Right atrium auricular region (tissue), 2 donors: Measurements from ENCODE around the gene PADI1. TPM values are rescaled to one million over a fixed set of nuclear protein-coding genes. Genes with fewer than 3 reads are reported as not detected.

Experiments
- DNase-seq: peaks from one replicate; pipeline ENCODE4 v3.0.0-alpha.2; 2019; ENCODE audit warnings: low spot score
- H3K27ac ChIP-seq, 2 donors: fragments of 200-600 bp; sonication (generic); 1 replicate in 1 of 2; 2 replicates in 1 of 2; pipeline ENCODE4 v1.5.1; 2016 to 2019
- H3K27me3 ChIP-seq, 2 donors: fragments of 200-600 bp; sonication (generic); one replicate each; pipeline versions ENCODE4 v1.5.1 to v1.6.0; 2017 to 2019
- H3K36me3 ChIP-seq: fragments of 200-600 bp; sonication (generic); one replicate; pipeline ENCODE4 v1.5.1; 2016
- H3K4me1 ChIP-seq, 2 donors: fragments of 200-600 bp; sonication (generic); one replicate each; pipeline versions ENCODE4 v1.5.1 to v1.6.0; 2017 to 2019
- H3K4me3 ChIP-seq, 2 donors: fragments of 200-600 bp; sonication (generic); 1 replicate in 1 of 2; 2 replicates in 1 of 2; pipeline ENCODE4 v1.5.1; 2017 to 2019; ENCODE audit warnings: mild to moderate bottlenecking in 1 of 2, moderate library complexity in 1 of 2
- H3K9me3 ChIP-seq, 2 donors: fragments of 200-600 bp; sonication (generic); one replicate each; pipeline ENCODE4 v1.5.1; 2019
- total RNA-seq, 2 donors: library from RNA; depleted of rRNA; stranded (reverse); fragments of >200 nt; gene quantifications; one replicate each; pipeline ENCODE4 v1.1.0, GENCODE V29; 2016
- TF ChIP-seq, protein P1 (sequence below), 2 donors: fragments of 200-600 bp; sonication (generic); IDR thresholded peaks; one replicate each; pipeline ENCODE4 v1.5.1; 2019; ENCODE audit warnings: antibody characterized with exemption in 2 of 2

The PADI1 gene, protein sequence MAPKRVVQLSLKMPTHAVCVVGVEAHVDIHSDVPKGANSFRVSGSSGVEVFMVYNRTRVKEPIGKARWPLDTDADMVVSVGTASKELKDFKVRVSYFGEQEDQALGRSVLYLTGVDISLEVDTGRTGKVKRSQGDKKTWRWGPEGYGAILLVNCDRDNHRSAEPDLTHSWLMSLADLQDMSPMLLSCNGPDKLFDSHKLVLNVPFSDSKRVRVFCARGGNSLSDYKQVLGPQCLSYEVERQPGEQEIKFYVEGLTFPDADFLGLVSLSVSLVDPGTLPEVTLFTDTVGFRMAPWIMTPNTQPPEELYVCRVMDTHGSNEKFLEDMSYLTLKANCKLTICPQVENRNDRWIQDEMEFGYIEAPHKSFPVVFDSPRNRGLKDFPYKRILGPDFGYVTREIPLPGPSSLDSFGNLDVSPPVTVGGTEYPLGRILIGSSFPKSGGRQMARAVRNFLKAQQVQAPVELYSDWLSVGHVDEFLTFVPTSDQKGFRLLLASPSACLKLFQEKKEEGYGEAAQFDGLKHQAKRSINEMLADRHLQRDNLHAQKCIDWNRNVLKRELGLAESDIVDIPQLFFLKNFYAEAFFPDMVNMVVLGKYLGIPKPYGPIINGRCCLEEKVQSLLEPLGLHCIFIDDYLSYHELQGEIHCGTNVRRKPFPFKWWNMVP
- not detected for total RNA-seq

DNA sequence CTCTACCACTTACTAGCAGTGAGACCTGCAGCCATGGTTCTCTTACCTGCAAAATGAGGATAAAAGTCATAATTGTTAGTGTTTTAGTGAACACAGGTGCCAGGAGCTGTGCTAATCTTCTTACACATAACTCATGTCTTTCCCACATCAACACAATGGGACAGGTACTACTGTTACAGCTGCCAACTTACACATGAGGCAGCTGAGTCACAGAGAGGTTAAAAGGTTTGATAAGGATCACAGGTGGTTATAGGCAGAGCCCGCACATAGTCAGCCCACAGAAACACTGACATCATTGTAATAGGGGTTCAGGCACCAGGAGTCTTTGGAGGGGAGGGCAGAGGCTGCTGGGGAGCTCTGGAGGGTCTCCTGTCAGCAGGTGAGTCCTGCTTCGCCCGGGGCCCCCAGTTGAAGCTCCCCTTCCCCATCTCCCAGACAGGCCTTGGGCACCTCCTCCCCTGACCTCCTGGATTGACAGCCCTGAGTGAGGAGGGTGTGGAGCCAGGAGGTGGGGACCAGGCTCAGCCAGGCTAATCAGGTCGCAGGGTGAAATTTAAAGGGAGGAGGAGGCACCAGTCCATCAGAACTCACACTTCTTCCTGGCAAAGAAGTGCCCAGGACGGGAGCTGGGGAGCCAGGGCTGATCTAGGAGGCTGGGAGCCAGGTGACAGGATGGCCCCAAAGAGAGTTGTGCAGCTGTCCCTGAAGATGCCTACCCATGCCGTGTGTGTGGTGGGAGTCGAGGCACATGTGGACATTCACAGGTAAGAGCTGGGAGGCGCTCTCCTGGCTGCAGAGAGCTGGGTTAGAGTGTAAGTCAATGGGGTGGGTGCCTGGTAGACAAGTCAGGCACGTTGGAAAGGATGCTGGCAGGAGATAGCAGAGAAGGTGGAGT is at the start of gene PADI1:
Gene PADI1 (plus strand): TSS at position 583 of the 895 bp plus-strand sequence. CDS start 90 bp downstream, at position 673.
- Histone ChIP-seq H3K27me3 (no peaks in the 10 kb centered on the region), H3K4me1 (no peaks in the 10 kb centered on the region), H3K4me3 (no peak within 1 kb of the TSS), H3K9me3 (no peaks in the 10 kb centered on the region), H3K27ac (no peak within 1 kb of the TSS), H3K36me3 (no peaks in the 10 kb centered on the region)
- no peak for DNase-seq
- TF ChIP-seq, protein P1, sequence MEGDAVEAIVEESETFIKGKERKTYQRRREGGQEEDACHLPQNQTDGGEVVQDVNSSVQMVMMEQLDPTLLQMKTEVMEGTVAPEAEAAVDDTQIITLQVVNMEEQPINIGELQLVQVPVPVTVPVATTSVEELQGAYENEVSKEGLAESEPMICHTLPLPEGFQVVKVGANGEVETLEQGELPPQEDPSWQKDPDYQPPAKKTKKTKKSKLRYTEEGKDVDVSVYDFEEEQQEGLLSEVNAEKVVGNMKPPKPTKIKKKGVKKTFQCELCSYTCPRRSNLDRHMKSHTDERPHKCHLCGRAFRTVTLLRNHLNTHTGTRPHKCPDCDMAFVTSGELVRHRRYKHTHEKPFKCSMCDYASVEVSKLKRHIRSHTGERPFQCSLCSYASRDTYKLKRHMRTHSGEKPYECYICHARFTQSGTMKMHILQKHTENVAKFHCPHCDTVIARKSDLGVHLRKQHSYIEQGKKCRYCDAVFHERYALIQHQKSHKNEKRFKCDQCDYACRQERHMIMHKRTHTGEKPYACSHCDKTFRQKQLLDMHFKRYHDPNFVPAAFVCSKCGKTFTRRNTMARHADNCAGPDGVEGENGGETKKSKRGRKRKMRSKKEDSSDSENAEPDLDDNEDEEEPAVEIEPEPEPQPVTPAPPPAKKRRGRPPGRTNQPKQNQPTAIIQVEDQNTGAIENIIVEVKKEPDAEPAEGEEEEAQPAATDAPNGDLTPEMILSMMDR (IDR thresholded peaks at IDR 0.05), result no peak

DNA sequence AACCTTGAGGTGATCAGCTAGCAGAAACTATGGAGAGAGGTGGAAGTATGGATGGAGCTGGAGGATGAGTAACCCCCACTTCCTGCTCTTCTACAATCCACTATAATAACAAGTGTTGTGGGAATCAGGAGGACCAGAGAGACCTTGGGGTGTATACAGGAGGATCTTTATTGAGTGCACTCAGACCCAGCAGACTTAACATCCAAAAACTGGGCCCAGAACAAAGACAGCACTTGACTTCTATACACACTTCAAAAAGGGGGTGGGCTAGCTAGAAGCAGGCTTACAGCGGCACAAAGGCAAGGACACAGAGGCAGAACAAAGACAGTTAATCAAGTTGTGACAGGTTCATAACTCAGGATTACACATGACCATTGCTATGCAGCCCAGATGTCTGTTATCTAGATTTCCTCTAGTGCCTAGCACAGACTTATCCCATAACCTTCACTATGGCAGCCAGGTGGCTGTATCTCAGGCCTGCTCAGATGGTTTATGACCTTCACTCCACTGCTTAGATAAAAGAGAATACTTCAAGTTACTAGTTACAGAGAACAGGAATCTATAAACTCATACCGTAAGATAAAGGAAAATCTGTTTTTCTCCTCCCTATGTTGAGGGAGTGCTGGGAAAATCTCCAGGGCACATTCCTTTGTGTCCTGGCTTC is 49.5 kb upstream of the PADI1 start:
- Histone ChIP-seq H3K36me3 (no peaks in the 10 kb centered on the region), H3K9me3 (peaks cover 4 to 36% of the 10 kb centered on the region in 2 donors), H3K27ac (no peak overlapping the region), H3K27me3 (no peaks in the 10 kb centered on the region), H3K4me1 (no peaks in the 10 kb centered on the region), H3K4me3 (no peak overlapping the region)
- DNase-seq, result no peak
- TF ChIP-seq, protein P1 (IDR thresholded peaks at IDR 0.05), result no peak

DNA sequence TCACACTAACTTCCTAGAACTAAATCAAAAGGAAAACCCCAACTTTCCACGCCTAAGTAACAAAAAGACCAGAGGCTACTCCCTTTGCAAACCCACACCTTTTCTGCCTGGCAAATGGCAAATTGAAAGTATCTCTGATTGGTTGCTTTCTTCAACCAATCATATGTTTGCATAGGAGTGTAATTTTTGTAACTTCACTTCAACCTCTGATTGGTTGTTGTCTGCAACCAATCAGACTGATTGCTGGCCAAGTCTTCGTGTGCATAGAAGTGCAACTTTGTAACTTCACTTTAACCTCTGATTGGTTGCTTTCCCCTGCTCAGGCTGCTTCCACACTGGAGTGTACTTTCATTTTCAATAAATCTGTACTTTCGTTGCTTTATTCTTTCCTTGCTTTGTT is 48.8 kb upstream of the PADI1 start:
- Histone ChIP-seq H3K9me3 (peaks cover 4 to 36% of the 10 kb centered on the region in 2 donors), H3K4me1 (no peaks in the 10 kb centered on the region)

DNA sequence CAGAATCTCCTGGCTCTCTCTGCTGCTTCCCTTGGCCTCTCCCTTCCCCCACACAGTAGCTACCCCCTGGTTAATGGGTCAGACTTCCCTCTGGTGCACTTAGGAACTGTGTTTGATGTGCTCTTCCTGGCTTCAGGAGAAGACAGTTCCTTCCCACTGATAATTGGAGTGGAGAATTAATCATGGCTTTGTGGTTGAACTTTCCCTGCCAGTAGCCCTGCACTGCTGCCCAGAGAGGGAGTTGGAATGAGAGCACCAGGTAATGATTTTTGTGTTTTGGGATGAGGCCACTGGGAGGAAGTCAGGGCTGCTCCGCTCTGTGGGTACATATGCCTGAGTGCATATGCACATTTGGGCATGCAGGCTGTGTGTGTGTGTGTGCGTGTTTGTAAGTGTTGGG is 46.0 kb upstream of the PADI1 start:
- Histone ChIP-seq H3K27ac (no peak overlapping the region), H3K9me3 (peaks cover 4 to 18% of the 10 kb centered on the region in 2 donors), H3K36me3 (no peaks in the 10 kb centered on the region), H3K27me3 (no peaks in the 10 kb centered on the region), H3K4me1 (no peaks in the 10 kb centered on the region), H3K4me3 (no peak overlapping the region)
- DNase-seq, result no peak
- TF ChIP-seq, protein P1 (IDR thresholded peaks at IDR 0.05), result no peak

More for the DNA sequence above, 48.8 kb upstream of the PADI1 start:
- no peak overlapping the region for H3K27ac ChIP-seq
- no peak for DNase-seq
- H3K4me3 ChIP-seq, result no peak overlapping the region
- no peaks in the 10 kb centered on the region for H3K27me3 ChIP-seq
- TF ChIP-seq, protein P1 (IDR thresholded peaks at IDR 0.05), result no peak
- H3K36me3 ChIP-seq, result no peaks in the 10 kb centered on the region

DNA sequence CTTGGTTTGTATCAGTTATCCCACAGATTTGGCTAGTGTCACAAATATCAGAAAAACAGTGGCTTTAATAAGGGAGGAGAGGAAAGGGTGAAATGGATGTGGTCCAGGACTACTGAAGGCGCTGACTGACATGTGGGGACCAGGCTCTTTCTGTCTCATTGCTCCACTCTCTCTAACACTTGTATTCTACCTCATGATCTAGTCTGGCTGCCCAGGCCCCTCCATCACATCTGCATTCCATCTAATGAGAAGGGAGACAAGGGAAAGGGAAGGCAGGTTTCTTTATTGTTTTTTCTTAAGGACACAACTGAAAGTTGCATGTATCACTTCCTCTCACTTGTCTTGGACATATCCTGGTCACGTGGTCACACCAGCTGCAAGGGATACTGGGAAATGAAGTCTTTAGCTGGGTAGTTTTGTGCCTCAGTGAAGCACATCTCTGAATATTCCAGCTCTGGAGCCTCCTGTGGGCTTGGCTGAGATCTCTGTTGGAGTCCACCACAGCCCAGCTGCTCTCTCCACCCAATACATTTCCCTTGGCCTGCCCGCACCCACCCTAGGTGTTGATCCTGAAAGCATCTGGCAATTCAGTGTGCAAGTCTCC is 43.7 kb upstream of the PADI1 start:
- Histone ChIP-seq H3K9me3 (no peaks in the 10 kb centered on the region), H3K4me1 (no peaks in the 10 kb centered on the region), H3K4me3 (no peak overlapping the region), H3K36me3 (no peaks in the 10 kb centered on the region), H3K27me3 (no peaks in the 10 kb centered on the region), H3K27ac (no peak overlapping the region)
- no peak for DNase-seq
- TF ChIP-seq, protein P1 (IDR thresholded peaks at IDR 0.05), result no peak
